Measurements from ENCODE around the gene WFIKKN2. TPM values are rescaled to one million over a fixed set of nuclear protein-coding genes. Genes with fewer than 3 reads are reported as not detected.

Gene WFIKKN2
- total RNA-seq, 4 donors from 2014 or later = 0.42 to 0.75 (median 0.60) TPM

DNA sequence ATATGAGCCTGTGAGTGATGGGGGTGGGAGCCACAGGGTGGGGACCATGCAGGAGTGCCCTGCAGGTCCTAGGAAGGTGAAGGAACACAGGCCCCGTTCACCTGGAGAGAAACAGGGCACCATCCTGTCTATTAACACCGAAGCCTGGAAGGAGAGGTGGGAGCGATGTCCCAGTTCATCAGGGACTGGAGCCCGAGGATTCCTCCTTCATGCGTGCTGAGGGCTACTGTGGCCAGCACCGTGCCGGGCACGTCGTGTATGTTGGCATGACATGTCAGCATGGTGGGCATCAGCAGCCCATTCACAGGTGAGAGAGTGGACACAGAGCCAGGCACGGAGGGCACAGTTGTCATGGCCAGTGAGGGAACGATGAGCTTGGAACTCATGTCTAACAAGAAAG is 1.4 kb downstream of the WFIKKN2 start:
- Histone ChIP-seq H3K36me3 (no peaks in the 10 kb centered on the region), H3K4me1 (peaks cover 0 to 21% (median 18%) of the 10 kb centered on the region in 4 donors), H3K27me3 (peaks cover 0 to 22% (median 0%) of the 10 kb centered on the region in 4 donors), H3K27ac (replicated peaks in 1 of 4) (no peak overlapping the region), H3K4me3 (no peak overlapping the region), H3K9me3 (no peaks in the 10 kb centered on the region)
- intact Hi-C loops (cut with DNase I) = no loop called here
- no peak for DNase-seq (ENCODE audit: extremely low spot score)
- no peak for TF ChIP-seq POLR2AphosphoS5 (IDR thresholded peaks at IDR 0.05)
- no peak for TF ChIP-seq CTCF (IDR thresholded peaks at IDR 0.05)
- no peak for TF ChIP-seq POLR2A (IDR thresholded peaks at IDR 0.05; ENCODE audit: low read depth)
- no peak for TF ChIP-seq EP300 (IDR thresholded peaks at IDR 0.05)
- 90% methylated on average over 3 of the region's 11 CpGs for WGBS

GRCh38 chr17:50837286-50837979 is 2.0 kb downstream of the WFIKKN2 start:
- no peak for TF ChIP-seq CTCF (IDR thresholded peaks at IDR 0.05)
- TF ChIP-seq POLR2AphosphoS5 (IDR thresholded peaks at IDR 0.05) = no peak
- TF ChIP-seq EP300 (IDR thresholded peaks at IDR 0.05) = no peak
- TF ChIP-seq POLR2A (IDR thresholded peaks at IDR 0.05; ENCODE audit: low read depth) = no peak
- no peaks in the 10 kb centered on the region for H3K36me3 ChIP-seq
- H3K9me3 ChIP-seq = no peaks in the 10 kb centered on the region
- no peak for DNase-seq (ENCODE audit: extremely low spot score)
- no peak overlapping the region for H3K4me3 ChIP-seq
- peaks cover 0 to 25% (median 21%) of the 10 kb centered on the region in 4 donors for H3K4me1 ChIP-seq
- WGBS = 96% methylated on average over 4 of the region's 7 CpGs
- intact Hi-C loops (cut with DNase I) = no loop called here
- H3K27ac ChIP-seq (replicated peaks in 1 of 4) = peak overlapping the region in 1 of 4 donors; percentile 33
- H3K27me3 ChIP-seq = peaks cover 0 to 22% (median 0%) of the 10 kb centered on the region in 4 donors

DNA sequence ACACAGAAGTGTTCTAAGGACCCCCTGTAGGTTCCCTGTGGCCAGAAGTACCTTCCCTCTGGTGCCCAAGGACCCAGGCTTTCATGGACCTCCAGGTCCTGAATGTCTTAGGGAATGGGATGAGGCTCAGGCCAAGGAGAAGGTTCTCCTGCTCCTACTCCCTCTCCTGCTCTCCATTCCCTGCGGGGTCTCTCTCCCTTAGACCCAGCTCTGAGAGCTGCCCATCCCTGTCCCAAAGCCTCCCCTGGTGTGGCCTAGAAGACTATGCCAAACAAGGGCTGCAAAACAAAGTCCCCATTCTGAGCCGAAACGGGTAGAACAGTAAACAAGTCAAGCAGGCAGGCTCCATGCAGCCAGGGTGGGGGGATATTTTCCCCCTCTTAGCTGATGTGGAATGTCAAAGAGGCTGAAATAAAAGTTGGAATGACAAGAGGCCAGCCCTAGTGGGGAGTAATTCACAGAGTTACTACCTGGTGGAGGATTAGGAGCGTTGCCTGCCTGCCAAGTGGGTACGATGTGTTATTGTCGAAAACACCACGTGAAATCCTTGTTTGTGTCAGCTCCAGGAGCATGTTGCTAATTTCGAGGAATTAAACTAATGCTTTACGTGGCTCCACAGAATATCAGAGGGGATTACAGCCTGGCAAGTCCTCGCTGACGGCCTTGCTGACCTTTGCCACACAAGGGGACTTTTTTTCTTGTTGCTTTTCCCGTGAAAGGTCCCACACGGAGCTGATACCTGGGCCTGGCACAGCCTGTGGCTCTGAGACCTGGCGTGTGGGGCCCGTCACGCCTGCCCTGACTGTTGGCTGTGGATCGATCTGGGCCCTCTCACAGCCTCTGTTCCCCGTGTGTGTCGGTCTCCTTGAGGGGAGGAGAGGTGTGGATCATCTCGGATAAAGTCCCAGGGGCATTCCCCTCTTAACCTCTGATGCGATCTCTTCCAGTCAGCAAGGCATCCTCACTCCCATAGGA is 2.9 kb downstream of the WFIKKN2 start:
- no peak overlapping the region for H3K4me3 ChIP-seq
- peaks cover 0 to 15% (median 0%) of the 10 kb centered on the region in 4 donors for H3K27me3 ChIP-seq
- H3K4me1 ChIP-seq = peaks cover 0 to 25% (median 21%) of the 10 kb centered on the region in 4 donors
- intact Hi-C loops (cut with DNase I) = no loop called here
- TF ChIP-seq POLR2AphosphoS5 (IDR thresholded peaks at IDR 0.05) (no peak), CTCF (IDR thresholded peaks at IDR 0.05) (no peak), POLR2A (IDR thresholded peaks at IDR 0.05; ENCODE audit: low read depth) (no peak), EP300 (IDR thresholded peaks at IDR 0.05) (no peak)
- DNase-seq (ENCODE audit: extremely low spot score) = no peak
- H3K9me3 ChIP-seq = no peaks in the 10 kb centered on the region
- H3K36me3 ChIP-seq = no peaks in the 10 kb centered on the region
- H3K27ac ChIP-seq (replicated peaks in 1 of 4) = peak overlapping the region in 2 of 4 donors; percentile 3 to 34
- 73% methylated on average over 21 of the region's 21 CpGs for WGBS

GRCh38 chr17:50839591-50840310 is 4.4 kb downstream of the WFIKKN2 start:
- TF ChIP-seq CTCF (IDR thresholded peaks at IDR 0.05) = no peak
- no peak for TF ChIP-seq POLR2A (IDR thresholded peaks at IDR 0.05; ENCODE audit: low read depth)
- TF ChIP-seq EP300 (IDR thresholded peaks at IDR 0.05) = no peak
- TF ChIP-seq POLR2AphosphoS5 (IDR thresholded peaks at IDR 0.05) = no peak
- intact Hi-C loops (cut with DNase I) = loop anchor here (10.0 kb wide), 1 partner anchor 355 kb away; no protein-coding TSS in a partner anchor
- Histone ChIP-seq H3K27ac (replicated peaks in 1 of 4) (no peak overlapping the region), H3K4me1 (peaks cover 0 to 19% (median 18%) of the 10 kb centered on the region in 4 donors), H3K4me3 (no peak overlapping the region), H3K36me3 (no peaks in the 10 kb centered on the region), H3K9me3 (no peaks in the 10 kb centered on the region), H3K27me3 (peaks cover 0 to 5% (median 0%) of the 10 kb centered on the region in 4 donors)
- WGBS = 92% methylated on average over 27 of the region's 29 CpGs
- no peak for DNase-seq (ENCODE audit: extremely low spot score)

Data from esophagus muscularis mucosa (tissue), 4 donors.